GM21528 (cell line): ENCODE results near the gene MARK4.
"Not testable (repeated sequence)": the region's sequence is repeated elsewhere in the genome, so short reads cannot be mapped to it uniquely, and the experiment has no call there.

Experiments used
- ATAC-seq: cut with Tn5 transposase; IDR thresholded peaks from one replicate; pipeline ENCODE4 v1.9.1; 2021; ENCODE audit warnings: mild to moderate bottlenecking, moderate library complexity; ENCODE audit not compliant: unreplicated experiment, low FRiP score

MARK4 gene

GRCh38 chr19:45303269-45304060, 52.4 kb downstream of the MARK4 start:
- ATAC-seq = no peak

GRCh38 chr19:45304141-45304926, 53.3 kb downstream of the MARK4 start:
- ATAC-seq = no peak

- no peak for ATAC-seq
Measured at GRCh38 chr19:45305007-45305406, 53.9 kb downstream of the MARK4 start.

GRCh38 chr19:45305421-45305820, 54.4 kb downstream of the MARK4 start:
- no peak for ATAC-seq

GRCh38 chr19:45306040-45306439, 55.0 kb downstream of the MARK4 start:
- ATAC-seq = no peak

GRCh38 chr19:45306518-45307027, 55.5 kb downstream of the MARK4 start:
- no peak for ATAC-seq

GRCh38 chr19:45307361-45307760, 56.3 kb downstream of the MARK4 start:
- ATAC-seq = no peak

GRCh38 chr19:45309322-45309721, 58.3 kb downstream of the MARK4 start:
- ATAC-seq = not testable (repeated sequence)

- ATAC-seq = no peak
Measured at GRCh38 chr19:45311621-45312020, 60.5 kb downstream of the MARK4 start.

GRCh38 chr19:45312285-45312684, 61.2 kb downstream of the MARK4 start:
- ATAC-seq = not testable (repeated sequence)

- no peak for ATAC-seq
Measured at GRCh38 chr19:45314708-45315245, 63.7 kb downstream of the MARK4 start.

GRCh38 chr19:45315304-45315703, 64.2 kb downstream of the MARK4 start:
- no peak for ATAC-seq

GRCh38 chr19:45320997-45321775, 70.1 kb downstream of the MARK4 start:
- ATAC-seq = no peak

- ATAC-seq = no peak
Measured at GRCh38 chr19:45321848-45322247, 70.8 kb downstream of the MARK4 start.

GRCh38 chr19:45322311-45322710, 71.2 kb downstream of the MARK4 start:
- ATAC-seq = no peak

- ATAC-seq = no peak
Measured at GRCh38 chr19:45322744-45323281, 71.7 kb downstream of the MARK4 start, which contains the start of gene CKM. TSS of gene CKM (minus strand) at chr19:45322875. CDS start at chr19:45319713, 3,162 bp downstream.

- no peak for ATAC-seq
Measured at GRCh38 chr19:45323671-45324081, 72.6 kb downstream of the MARK4 start.

- ATAC-seq = no peak
Measured at GRCh38 chr19:45324349-45324907, 73.4 kb downstream of the MARK4 start.

- no peak for ATAC-seq
Measured at GRCh38 chr19:45327404-45328143, 76.5 kb downstream of the MARK4 start.
